Kidney epithelial cell (primary cell): ENCODE results near the gene ARHGAP24. TPM values are rescaled to one million over a fixed set of nuclear protein-coding genes. Genes with fewer than 3 reads are reported as not detected.

Source experiments
- DNase-seq: peaks from one replicate; pipeline ENCODE4 v3.0.0-alpha.2; 2010; ENCODE audit warnings: low read depth
- H3K27me3 ChIP-seq: 2 replicates; pipeline ENCODE4 v1.6.0; 2011; ENCODE audit warnings: low read length; ENCODE audit not compliant: control insufficient read depth, insufficient read depth
- H3K36me3 ChIP-seq: 2 replicates; pipeline ENCODE4 v1.5.1; 2011; ENCODE audit warnings: low read length; ENCODE audit not compliant: control insufficient read depth, insufficient read depth
- H3K4me3 ChIP-seq: 2 replicates; pipeline ENCODE4 v1.5.1; 2011; ENCODE audit warnings: low read depth, mild to moderate bottlenecking, control low read depth, low read length
- CTCF ChIP-seq: IDR thresholded peaks from 2 replicates; pipeline ENCODE4 v1.5.1; 2011; ENCODE audit warnings: mild to moderate bottlenecking, moderate library complexity, low read length, control low read depth, inconsistent platforms; ENCODE audit not compliant: insufficient read depth, poor library complexity, severe bottlenecking
- total RNA-seq: library from RNA; depleted of rRNA; stranded (reverse); fragments of >200 nt; gene quantifications from 2 replicates; pipeline ENCODE4 v1.2.3, GENCODE V29; 2015

The ARHGAP24 gene
- total RNA-seq, 1 donor from 2014 or later: 9.6 TPM

- H3K4me3 ChIP-seq: no peak overlapping the region
- no peaks in the 10 kb centered on the region for H3K36me3 ChIP-seq
- TF ChIP-seq CTCF: no peak
- no peak for DNase-seq
- H3K27me3 ChIP-seq: no peaks in the 10 kb centered on the region
Measured at GRCh38 chr4:85676850-85677590, 202.1 kb downstream of the ARHGAP24 start.

- no peak overlapping the region for H3K4me3 ChIP-seq
- H3K27me3 ChIP-seq: no peaks in the 10 kb centered on the region
- no peak for TF ChIP-seq CTCF
- no peaks in the 10 kb centered on the region for H3K36me3 ChIP-seq
- DNase-seq: peak; percentile 83
Measured at GRCh38 chr4:85681221-85681657, 206.3 kb downstream of the ARHGAP24 start.

- H3K36me3 ChIP-seq: no peaks in the 10 kb centered on the region
- no peak for DNase-seq
- no peak overlapping the region for H3K4me3 ChIP-seq
- no peaks in the 10 kb centered on the region for H3K27me3 ChIP-seq
- no peak for TF ChIP-seq CTCF
Measured at GRCh38 chr4:85681921-85682320, 207.0 kb downstream of the ARHGAP24 start.

GRCh38 chr4:85682391-85682790 lies 207.4 kb downstream of the ARHGAP24 start:
- DNase-seq: no peak
- Histone ChIP-seq H3K27me3 (no peaks in the 10 kb centered on the region), H3K36me3 (no peaks in the 10 kb centered on the region), H3K4me3 (no peak overlapping the region)
- no peak for TF ChIP-seq CTCF

- DNase-seq: no peak
- no peak for TF ChIP-seq CTCF
- Histone ChIP-seq H3K36me3 (no peaks in the 10 kb centered on the region), H3K27me3 (no peaks in the 10 kb centered on the region), H3K4me3 (no peak overlapping the region)
Measured at GRCh38 chr4:85684676-85685075, 209.7 kb downstream of the ARHGAP24 start.

GRCh38 chr4:85686398-85686797 lies 211.4 kb downstream of the ARHGAP24 start:
- TF ChIP-seq CTCF: no peak
- no peaks in the 10 kb centered on the region for H3K27me3 ChIP-seq
- no peaks in the 10 kb centered on the region for H3K36me3 ChIP-seq
- no peak overlapping the region for H3K4me3 ChIP-seq
- no peak for DNase-seq
